Endothelial cell of umbilical vein (primary cell): ENCODE results near the gene ATP5ME. TPM values are rescaled to one million over a fixed set of nuclear protein-coding genes. Genes with fewer than 3 reads are reported as not detected.

ENCODE experiments used
- BruUV-seq: library from RNA; stranded (reverse); fragments of 400-500 nt; replicated peaks from 2 replicates; lab custom pipeline; 2021; lab: Mats Ljungman, UMichigan
- CTCF ChIA-PET: fragments of 300-600, 350-600 bp; sonication (Branson Sonifier 250); formaldehyde crosslinking; loops from one replicate; lab custom pipeline; 2021; ENCODE audit warnings: antibody characterized with exemption, inconsistent platforms; lab: Charles Lee
- POLR2A ChIA-PET: fragments of 300-600, 350-600 bp; sonication (Branson Sonifier 250); formaldehyde crosslinking; loops from one replicate; lab custom pipeline; 2021; ENCODE audit warnings: antibody characterized with exemption, inconsistent platforms; lab: Charles Lee
- DNase-seq: peaks from one replicate; pipeline ENCODE4 v3.0.0-alpha.2; 2011; ENCODE audit warnings: low read depth, low spot score
- FAIRE-seq: peaks from 2 replicates; lab custom pipeline; 2011; peaks lifted over from hg19 to GRCh38; lab: Jason Lieb, UNC
- H2AFZ ChIP-seq: 2 replicates; pipeline ENCODE4 v1.6.0; 2012; ENCODE audit warnings: low read depth, low read length, control low read depth, inconsistent platforms
- H3K27ac ChIP-seq: 2 replicates; pipeline ENCODE4 v1.5.1; 2011; ENCODE audit warnings: low read depth, mild to moderate bottlenecking, control low read depth, low read length, moderate library complexity; ENCODE audit not compliant: insufficient read depth
- H3K27me3 ChIP-seq, 2 experiments: 2 replicates each; pipeline versions ENCODE4 v1.6.0 to v1.6.1; 2011; ENCODE audit warnings: low read length in 2 of 2, mixed read lengths in 1 of 2; ENCODE audit not compliant: control insufficient read depth in 2 of 2, insufficient read depth in 2 of 2
- H3K36me3 ChIP-seq, 2 experiments: 2 replicates in 1 of 2; 3 replicates in 1 of 2; pipeline ENCODE4 v1.5.1; 2011; ENCODE audit warnings: low read length in 2 of 2, mild to moderate bottlenecking in 1 of 2, moderate library complexity in 1 of 2; ENCODE audit not compliant: control insufficient read depth in 2 of 2, insufficient read depth in 2 of 2; ENCODE audit errors: extremely low read depth in 1 of 2
- H3K4me1 ChIP-seq: 3 replicates; pipeline ENCODE4 v1.5.1; 2011; ENCODE audit warnings: mild to moderate bottlenecking, low read length; ENCODE audit not compliant: control insufficient read depth, insufficient read depth; ENCODE audit errors: extremely low read depth
- H3K4me2 ChIP-seq: 2 replicates; pipeline ENCODE4 v1.6.1; 2011; ENCODE audit warnings: low read length, control low read depth, mixed read lengths; ENCODE audit not compliant: insufficient read depth
- H3K4me3 ChIP-seq, 3 experiments: fragments of 200-600 bp in 1 of 3; sonication (generic), shearing (Covaris generic) in 1 of 3; replicated peaks in 1 of 3; 2 replicates each; pipeline ENCODE4 v1.5.1; 2011 to 2016; ENCODE audit warnings: control low read depth in 3 of 3, low read length in 3 of 3, mild to moderate bottlenecking in 2 of 3, inconsistent platforms in 1 of 3, low read depth in 1 of 3, moderate library complexity in 1 of 3; ENCODE audit not compliant: insufficient read depth in 1 of 3
- H3K79me2 ChIP-seq: 2 replicates; pipeline ENCODE4 v1.6.0; 2012; ENCODE audit warnings: low read length, inconsistent platforms; ENCODE audit not compliant: control insufficient read depth, insufficient read depth
- H3K9ac ChIP-seq: replicated peaks from 2 replicates; pipeline ENCODE3; 2011; ENCODE audit warnings: low read length, control low read depth; ENCODE audit not compliant: insufficient read depth; ENCODE audit errors: extremely low read depth
- H3K9me1 ChIP-seq: replicated peaks from 3 replicates; pipeline ENCODE4 v1.6.0; 2011; ENCODE audit warnings: mild to moderate bottlenecking, low read length; ENCODE audit not compliant: control insufficient read depth, insufficient read depth; ENCODE audit errors: extremely low read depth
- H3K9me3 ChIP-seq: replicated peaks from 2 replicates; pipeline ENCODE4 v1.5.1; 2012; ENCODE audit warnings: low read length, inconsistent platforms; ENCODE audit not compliant: control insufficient read depth, insufficient read depth
- H4K20me1 ChIP-seq: replicated peaks from 2 replicates; pipeline ENCODE3; 2011; ENCODE audit warnings: mild to moderate bottlenecking, low read length; ENCODE audit not compliant: control insufficient read depth, insufficient read depth; ENCODE audit errors: extremely low read depth
- EZH2 ChIP-seq: IDR thresholded peaks from 2 replicates; pipeline ENCODE4 v1.6.1; 2012; ENCODE audit warnings: borderline replicate concordance, low read depth, mild to moderate bottlenecking, moderate library complexity, low read length, inconsistent platforms; ENCODE audit not compliant: severe bottlenecking
- FOS ChIP-seq: IDR thresholded peaks from 2 replicates; pipeline ENCODE4 v1.6.1; 2011; ENCODE audit warnings: mild to moderate bottlenecking, low read length, moderate library complexity, borderline replicate concordance; ENCODE audit not compliant: insufficient read depth
- GATA2 ChIP-seq: IDR thresholded peaks from 2 replicates; pipeline ENCODE4 v1.7.0; 2011; ENCODE audit warnings: low read depth, mild to moderate bottlenecking, moderate library complexity, mixed read lengths, low read length; ENCODE audit not compliant: insufficient read length, insufficient read depth
- JUN ChIP-seq: IDR thresholded peaks from 2 replicates; pipeline ENCODE4 v1.6.1; 2011; ENCODE audit warnings: borderline replicate concordance, low read depth; ENCODE audit not compliant: insufficient read length, insufficient read depth
- MYC ChIP-seq: IDR thresholded peaks from one replicate; pipeline ENCODE4 v1.6.1; 2011; ENCODE audit warnings: mild to moderate bottlenecking, low read depth, low read length
- POLR2A ChIP-seq: IDR thresholded peaks from 2 replicates; pipeline ENCODE4 v1.6.1; 2012; ENCODE audit warnings: low read depth, mild to moderate bottlenecking, control low read depth, low read length
- POLR2AphosphoS5 ChIP-seq: IDR thresholded peaks from 2 replicates; pipeline ENCODE4 v1.6.1; 2012; ENCODE audit warnings: low read depth, mild to moderate bottlenecking, control low read depth, low read length, moderate library complexity; ENCODE audit not compliant: insufficient read depth
- dilution Hi-C: fragments of 300-500 bp; cut with MboI; formaldehyde crosslinking; loops from one replicate; pipeline ENCODE4 v1.15.0; 2019; ENCODE audit warnings: low sequenced_read_pairs; ENCODE audit not compliant: extremely low pct_ligation_motif_present
- intact Hi-C: fragments of 100-400 bp; cut with micrococcal nuclease; formaldehyde crosslinking; loops from one replicate; pipeline ENCODE4 v1.10.0; 2022
- polyA plus RNA-seq, 4 experiments: library from polyadenylated mRNA; depleted of rRNA in 3 of 4; stranded (reverse) in 3 of 4; unstranded in 1 of 4; fragments of >200 nt; gene quantifications; 2 replicates each; pipeline versions ENCODE4 v1.2.1 to v1.2.3, GENCODE V29; 2011 to 2012; ENCODE audit warnings: missing spikeins in 1 of 4
- total RNA-seq: library from RNA; stranded (reverse); gene quantifications from 2 replicates; pipeline ENCODE4 v1.2.3, GENCODE V29; 2021
- TF ChIP-seq, protein P1 (sequence below), 2 donors: IDR thresholded peaks; 1 replicate in 1 of 2; 2 replicates in 1 of 2; pipeline ENCODE4 v1.5.1; 2011; ENCODE audit warnings: low read length in 2 of 2, mild to moderate bottlenecking in 2 of 2, moderate library complexity in 2 of 2, control low read depth in 1 of 2, inconsistent platforms in 1 of 2, low read depth in 1 of 2; ENCODE audit not compliant: insufficient read depth in 1 of 2; ENCODE audit errors: extremely low read depth in 1 of 2
- TF ChIP-seq, protein P2 (sequence below): IDR thresholded peaks from 2 replicates; pipeline ENCODE4 v1.6.1; 2011; ENCODE audit not compliant: insufficient read depth, insufficient read length

The ATP5ME gene
- total and polyA plus RNA-seq, 2 donors (not counting 3 experiments of a cell fraction or from before 2014, with no cell fraction given), result 303 to 304 TPM

DNA sequence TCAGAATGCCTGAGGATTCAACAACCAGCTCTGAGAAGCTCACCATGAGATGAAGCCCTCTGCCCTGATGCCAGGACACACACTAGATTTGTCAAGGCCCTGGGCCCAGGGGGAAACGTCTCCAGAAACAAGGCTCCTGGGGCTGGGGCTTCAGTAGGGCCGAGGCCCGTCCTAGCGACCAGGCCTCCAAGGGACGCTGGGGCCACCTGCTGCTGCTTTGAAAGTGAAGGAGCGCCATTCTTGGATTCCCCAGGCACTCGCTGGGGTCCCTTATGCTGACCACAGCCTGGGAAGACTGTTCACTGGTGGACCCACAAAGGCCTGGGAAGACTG, 24.8 kb downstream of the ATP5ME start:
- POLR2A ChIA-PET, result no interaction called here
- intact Hi-C loops, result no loop called here
- CTCF ChIA-PET, result no interaction called here
- Histone ChIP-seq H3K9ac (no peak overlapping the region), H3K9me1 (no peaks in the 10 kb centered on the region), H3K36me3 (no peaks in the 10 kb centered on the region), H4K20me1 (no peaks in the 10 kb centered on the region), H3K27ac (no peak overlapping the region), H3K4me1 (no peaks in the 10 kb centered on the region), H2AFZ (no peak overlapping the region), H3K4me2 (no peak overlapping the region), H3K79me2 (no peaks in the 10 kb centered on the region), H3K9me3 (no peaks in the 10 kb centered on the region), H3K4me3 (no peak overlapping the region), H3K27me3 (no peaks in the 10 kb centered on the region)
- BruUV-seq, result no TSS peak
- DNase-seq, result no peak
- no peak for FAIRE-seq
- TF ChIP-seq POLR2AphosphoS5, result no peak
- TF ChIP-seq, protein P1, sequence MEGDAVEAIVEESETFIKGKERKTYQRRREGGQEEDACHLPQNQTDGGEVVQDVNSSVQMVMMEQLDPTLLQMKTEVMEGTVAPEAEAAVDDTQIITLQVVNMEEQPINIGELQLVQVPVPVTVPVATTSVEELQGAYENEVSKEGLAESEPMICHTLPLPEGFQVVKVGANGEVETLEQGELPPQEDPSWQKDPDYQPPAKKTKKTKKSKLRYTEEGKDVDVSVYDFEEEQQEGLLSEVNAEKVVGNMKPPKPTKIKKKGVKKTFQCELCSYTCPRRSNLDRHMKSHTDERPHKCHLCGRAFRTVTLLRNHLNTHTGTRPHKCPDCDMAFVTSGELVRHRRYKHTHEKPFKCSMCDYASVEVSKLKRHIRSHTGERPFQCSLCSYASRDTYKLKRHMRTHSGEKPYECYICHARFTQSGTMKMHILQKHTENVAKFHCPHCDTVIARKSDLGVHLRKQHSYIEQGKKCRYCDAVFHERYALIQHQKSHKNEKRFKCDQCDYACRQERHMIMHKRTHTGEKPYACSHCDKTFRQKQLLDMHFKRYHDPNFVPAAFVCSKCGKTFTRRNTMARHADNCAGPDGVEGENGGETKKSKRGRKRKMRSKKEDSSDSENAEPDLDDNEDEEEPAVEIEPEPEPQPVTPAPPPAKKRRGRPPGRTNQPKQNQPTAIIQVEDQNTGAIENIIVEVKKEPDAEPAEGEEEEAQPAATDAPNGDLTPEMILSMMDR (IDR thresholded peaks at IDR 0.05; ENCODE audit: extremely low read depth in 1 of 2, insufficient read depth in 1 of 2, low read depth in 1 of 2, low read length in 2 of 2), result no peak
- TF ChIP-seq JUN, result no peak
- TF ChIP-seq GATA2, result no peak
- no peak for TF ChIP-seq FOS
- no peak for TF ChIP-seq EZH2
- TF ChIP-seq, protein P2, sequence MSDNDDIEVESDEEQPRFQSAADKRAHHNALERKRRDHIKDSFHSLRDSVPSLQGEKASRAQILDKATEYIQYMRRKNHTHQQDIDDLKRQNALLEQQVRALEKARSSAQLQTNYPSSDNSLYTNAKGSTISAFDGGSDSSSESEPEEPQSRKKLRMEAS, result no peak
- TF ChIP-seq MYC, result no peak
- no peak for TF ChIP-seq POLR2A
- dilution Hi-C loops, result no loop called here
